Naive B cell (primary cell): ENCODE data around the gene EFCAB6. TPM values are rescaled to one million over a fixed set of nuclear protein-coding genes. Genes with fewer than 3 reads are reported as not detected.
A peak's percentile ranks its signal among the peaks of the same experiment; 100 is the strongest.

ENCODE experiments used
- ATAC-seq, 2 donors: fragments of 150-1000 bp; cut with Tn5 transposase; 2 replicates each; pipeline ENCODE4 v1.10.0; 2021; ENCODE audit warnings: low read depth in 2 of 2, mild to moderate bottlenecking in 2 of 2, moderate library complexity in 2 of 2
- DNase-seq: peaks from one replicate; pipeline ENCODE4 v3.0.0; 2022
- H3K27ac Mint-ChIP-seq, 6 donors: one replicate each; pipeline ENCODE4 v1.8.0; 2020 to 2022; ENCODE audit warnings: mild to moderate bottlenecking in 6 of 6, mixed read lengths in 6 of 6, moderate library complexity in 5 of 6, inconsistent platforms in 2 of 6
- H3K27me3 Mint-ChIP-seq, 3 donors: one replicate each; pipeline ENCODE4 v1.8.0; 2021 to 2022; ENCODE audit warnings: mixed read lengths in 3 of 3, mild to moderate bottlenecking in 1 of 3
- H3K36me3 Mint-ChIP-seq, 2 donors: one replicate each; pipeline ENCODE4 v1.8.0; 2020 to 2022; ENCODE audit warnings: mixed read lengths in 2 of 2, inconsistent platforms in 1 of 2, mild to moderate bottlenecking in 1 of 2
- H3K4me1 Mint-ChIP-seq, 3 donors: one replicate each; pipeline ENCODE4 v1.8.0; 2020 to 2022; ENCODE audit warnings: mixed read lengths in 3 of 3, inconsistent platforms in 1 of 3, mild to moderate bottlenecking in 1 of 3, moderate library complexity in 1 of 3
- H3K4me3 Mint-ChIP-seq, 8 donors: one replicate each; pipeline ENCODE4 v1.8.0; 2020 to 2022; ENCODE audit warnings: mild to moderate bottlenecking in 8 of 8, mixed read lengths in 8 of 8, moderate library complexity in 8 of 8, inconsistent platforms in 2 of 8
- H3K9me3 Mint-ChIP-seq, 7 donors: one replicate each; pipeline ENCODE4 v1.8.0; 2020 to 2022; ENCODE audit warnings: mixed read lengths in 7 of 7, mild to moderate bottlenecking in 5 of 7, inconsistent platforms in 2 of 7, moderate library complexity in 1 of 7
- polyA plus RNA-seq, 6 donors: library from polyadenylated mRNA; unstranded; fragments of 300-500 nt; fragmentation: Illumina TruSeq; gene quantifications; one replicate each; pipeline ENCODE4 v1.2.3, GENCODE V29; 2021; ENCODE audit warnings: low read depth in 6 of 6

The EFCAB6 gene
- polyA plus RNA-seq, 6 donors from 2014 or later: not detected

- DNase-seq (no peak), ATAC-seq (no peak)
- Mint-ChIP-seq H3K4me3 (no peak overlapping the region), H3K4me1 (peaks cover 0 to 8% (median 0%) of the 10 kb centered on the region in 3 donors), H3K27me3 (peaks cover 12 to 67% (median 32%) of the 10 kb centered on the region in 3 donors), H3K9me3 (peaks cover 9 to 29% (median 19%) of the 10 kb centered on the region in 7 donors), H3K36me3 (peaks cover 15 to 23% of the 10 kb centered on the region in 2 donors), H3K27ac (no peak overlapping the region)
These were observed 11.1 kb downstream of the EFCAB6 start for GRCh38 chr22:43800970-43801369.

GRCh38 chr22:43798492-43798891 is 13.6 kb downstream of the EFCAB6 start:
- Mint-ChIP-seq H3K4me3 (no peak overlapping the region), H3K27ac (no peak overlapping the region), H3K36me3 (peaks cover 15 to 23% of the 10 kb centered on the region in 2 donors), H3K9me3 (peaks cover 9 to 29% (median 19%) of the 10 kb centered on the region in 7 donors), H3K4me1 (peaks cover 0 to 8% (median 0%) of the 10 kb centered on the region in 3 donors), H3K27me3 (peaks cover 9 to 61% (median 28%) of the 10 kb centered on the region in 3 donors)
- ATAC-seq (peak; percentile 69 to 92), DNase-seq (no peak)

- Mint-ChIP-seq H3K27me3 (peaks cover 5 to 43% (median 28%) of the 10 kb centered on the region in 3 donors), H3K4me3 (no peak overlapping the region), H3K27ac (no peak overlapping the region), H3K9me3 (peaks cover 9 to 21% (median 15%) of the 10 kb centered on the region in 7 donors), H3K4me1 (peaks cover 0 to 8% (median 0%) of the 10 kb centered on the region in 3 donors), H3K36me3 (peaks cover 10 to 19% of the 10 kb centered on the region in 2 donors)
- DNase-seq: no peak
- no peak for ATAC-seq
These were observed 15.5 kb downstream of the EFCAB6 start for GRCh38 chr22:43796567-43796966.

GRCh38 chr22:43795320-43795719 is 16.8 kb downstream of the EFCAB6 start:
- Mint-ChIP-seq H3K36me3 (peaks cover 6 to 7% of the 10 kb centered on the region in 2 donors), H3K9me3 (peaks cover 0 to 9% (median 5%) of the 10 kb centered on the region in 7 donors), H3K4me3 (no peak overlapping the region), H3K27ac (no peak overlapping the region), H3K27me3 (peaks cover 5 to 31% (median 21%) of the 10 kb centered on the region in 3 donors), H3K4me1 (peaks cover 0 to 8% (median 0%) of the 10 kb centered on the region in 3 donors)
- DNase-seq (no peak), ATAC-seq (no peak)

GRCh38 chr22:43792905-43793304 is 19.2 kb downstream of the EFCAB6 start:
- ATAC-seq: no peak
- Mint-ChIP-seq H3K27ac (no peak overlapping the region), H3K27me3 (peaks cover 12 to 31% (median 17%) of the 10 kb centered on the region in 3 donors), H3K4me1 (peaks cover 0 to 2% (median 0%) of the 10 kb centered on the region in 3 donors), H3K36me3 (no peaks in the 10 kb centered on the region), H3K4me3 (no peak overlapping the region), H3K9me3 (no peaks in the 10 kb centered on the region)
- no peak for DNase-seq

- no peak overlapping the region for H3K27ac Mint-ChIP-seq
These were observed 22.7 kb downstream of the EFCAB6 start for GRCh38 chr22:43789452-43789851.

GRCh38 chr22:43783777-43784176 is 28.3 kb downstream of the EFCAB6 start:
- Mint-ChIP-seq H3K27ac (no peak overlapping the region), H3K27me3 (peaks cover 16 to 32% (median 26%) of the 10 kb centered on the region in 3 donors), H3K4me1 (no peaks in the 10 kb centered on the region), H3K9me3 (no peaks in the 10 kb centered on the region), H3K36me3 (no peaks in the 10 kb centered on the region), H3K4me3 (no peak overlapping the region)
- no peak for DNase-seq
- ATAC-seq: no peak

More at GRCh38 chr22:43789452-43789851, 22.7 kb downstream of the EFCAB6 start:
- H3K36me3 Mint-ChIP-seq: no peaks in the 10 kb centered on the region
- ATAC-seq (no peak), DNase-seq (no peak)
- no peak overlapping the region for H3K4me3 Mint-ChIP-seq
- no peaks in the 10 kb centered on the region for H3K9me3 Mint-ChIP-seq
- H3K4me1 Mint-ChIP-seq: no peaks in the 10 kb centered on the region
- H3K27me3 Mint-ChIP-seq: peaks cover 8 to 27% (median 21%) of the 10 kb centered on the region in 3 donors

- H3K4me3 Mint-ChIP-seq: no peak overlapping the region
- H3K9me3 Mint-ChIP-seq: no peaks in the 10 kb centered on the region
- H3K27ac Mint-ChIP-seq: no peak overlapping the region
- ATAC-seq: no peak
- no peaks in the 10 kb centered on the region for H3K4me1 Mint-ChIP-seq
- DNase-seq: no peak
- peaks cover 12 to 27% (median 26%) of the 10 kb centered on the region in 3 donors for H3K27me3 Mint-ChIP-seq
- H3K36me3 Mint-ChIP-seq: no peaks in the 10 kb centered on the region
These were observed 29.7 kb downstream of the EFCAB6 start for GRCh38 chr22:43782448-43782847.

- no peak for ATAC-seq
- DNase-seq: no peak
- Mint-ChIP-seq H3K4me3 (no peak overlapping the region), H3K36me3 (no peaks in the 10 kb centered on the region), H3K9me3 (no peaks in the 10 kb centered on the region), H3K27me3 (peaks cover 14 to 26% (median 21%) of the 10 kb centered on the region in 3 donors), H3K27ac (no peak overlapping the region), H3K4me1 (no peaks in the 10 kb centered on the region)
These were observed 34.8 kb downstream of the EFCAB6 start for GRCh38 chr22:43777286-43777685.

- H3K27me3 Mint-ChIP-seq: peaks cover 14 to 25% (median 19%) of the 10 kb centered on the region in 3 donors
- ATAC-seq: no peak
- H3K9me3 Mint-ChIP-seq: no peaks in the 10 kb centered on the region
- DNase-seq: no peak
- H3K27ac Mint-ChIP-seq: no peak overlapping the region
- no peaks in the 10 kb centered on the region for H3K36me3 Mint-ChIP-seq
- no peaks in the 10 kb centered on the region for H3K4me1 Mint-ChIP-seq
- no peak overlapping the region for H3K4me3 Mint-ChIP-seq
These were observed 35.9 kb downstream of the EFCAB6 start for GRCh38 chr22:43776081-43776670.

GRCh38 chr22:43774318-43774915 is 37.7 kb downstream of the EFCAB6 start:
- H3K27me3 Mint-ChIP-seq: peaks cover 14 to 22% (median 19%) of the 10 kb centered on the region in 3 donors

GRCh38 chr22:43772831-43773230 is 39.3 kb downstream of the EFCAB6 start:
- Mint-ChIP-seq H3K4me1 (no peaks in the 10 kb centered on the region), H3K36me3 (no peaks in the 10 kb centered on the region), H3K4me3 (no peak overlapping the region), H3K27me3 (peaks cover 14 to 22% (median 19%) of the 10 kb centered on the region in 3 donors), H3K27ac (no peak overlapping the region), H3K9me3 (no peaks in the 10 kb centered on the region)
- DNase-seq: no peak
- no peak for ATAC-seq

More at GRCh38 chr22:43774318-43774915, 37.7 kb downstream of the EFCAB6 start:
- no peak for ATAC-seq
- Mint-ChIP-seq H3K4me1 (no peaks in the 10 kb centered on the region), H3K36me3 (no peaks in the 10 kb centered on the region), H3K4me3 (no peak overlapping the region), H3K27ac (no peak overlapping the region), H3K9me3 (no peaks in the 10 kb centered on the region)
- no peak for DNase-seq

- peaks cover 0 to 9% of the 10 kb centered on the region in 2 donors for H3K36me3 Mint-ChIP-seq
- H3K27ac Mint-ChIP-seq: no peak overlapping the region
- ATAC-seq (no peak), DNase-seq (no peak)
- peaks cover 27 to 45% (median 27%) of the 10 kb centered on the region in 3 donors for H3K27me3 Mint-ChIP-seq
- H3K4me1 Mint-ChIP-seq: no peaks in the 10 kb centered on the region
- no peak overlapping the region for H3K4me3 Mint-ChIP-seq
- H3K9me3 Mint-ChIP-seq: peaks cover 0 to 13% (median 3%) of the 10 kb centered on the region in 7 donors
These were observed 56.7 kb downstream of the EFCAB6 start for GRCh38 chr22:43755452-43755851.

GRCh38 chr22:43755011-43755410 is 57.1 kb downstream of the EFCAB6 start:
- Mint-ChIP-seq H3K9me3 (peaks cover 0 to 13% (median 3%) of the 10 kb centered on the region in 7 donors), H3K36me3 (peaks cover 0 to 9% of the 10 kb centered on the region in 2 donors), H3K27ac (no peak overlapping the region), H3K4me3 (no peak overlapping the region), H3K27me3 (peaks cover 27 to 48% (median 31%) of the 10 kb centered on the region in 3 donors), H3K4me1 (no peaks in the 10 kb centered on the region)
- DNase-seq: no peak
- ATAC-seq: no peak
